HG03520 (cell line): ENCODE data around the gene KCNJ11.
"Not testable (repeated sequence)": the region's sequence is repeated elsewhere in the genome, so short reads cannot be mapped to it uniquely, and the experiment has no call there.

Experiments
- ATAC-seq: cut with Tn5 transposase; IDR thresholded peaks from one replicate; pipeline ENCODE4 v1.9.1; 2021; ENCODE audit warnings: mild to moderate bottlenecking, moderate library complexity; ENCODE audit not compliant: unreplicated experiment

KCNJ11 gene

GRCh38 chr11:17388609-17389210, at the start of gene KCNJ11:
Gene KCNJ11, minus strand, starts transcription at chr11:17388659. Its CDS starts 568 bp downstream, at chr11:17388091.
- ATAC-seq = peak; percentile 35

DNA sequence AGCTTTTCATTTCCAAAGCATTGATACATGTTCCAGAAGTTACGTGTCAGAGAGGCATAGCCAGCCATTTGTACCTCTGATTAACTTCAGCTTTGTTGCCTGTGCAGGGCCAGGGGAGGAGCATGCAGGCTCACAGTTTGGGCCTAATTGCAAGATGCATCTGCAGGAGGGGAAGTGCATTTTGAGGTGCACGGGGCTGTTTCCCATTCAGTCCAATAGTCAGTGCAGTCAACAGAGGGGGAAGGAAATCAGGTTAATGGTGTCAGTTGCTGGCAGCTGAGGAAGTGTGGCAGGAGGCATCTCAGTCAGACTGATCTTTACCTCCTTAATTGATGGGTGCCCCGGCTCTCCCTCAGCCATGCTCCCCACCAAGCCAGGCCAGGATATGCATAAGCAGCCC, 48.9 kb upstream of the KCNJ11 start:
- no peak for ATAC-seq

GRCh38 chr11:17434108-17434507, 45.6 kb upstream of the KCNJ11 start:
- no peak for ATAC-seq

DNA sequence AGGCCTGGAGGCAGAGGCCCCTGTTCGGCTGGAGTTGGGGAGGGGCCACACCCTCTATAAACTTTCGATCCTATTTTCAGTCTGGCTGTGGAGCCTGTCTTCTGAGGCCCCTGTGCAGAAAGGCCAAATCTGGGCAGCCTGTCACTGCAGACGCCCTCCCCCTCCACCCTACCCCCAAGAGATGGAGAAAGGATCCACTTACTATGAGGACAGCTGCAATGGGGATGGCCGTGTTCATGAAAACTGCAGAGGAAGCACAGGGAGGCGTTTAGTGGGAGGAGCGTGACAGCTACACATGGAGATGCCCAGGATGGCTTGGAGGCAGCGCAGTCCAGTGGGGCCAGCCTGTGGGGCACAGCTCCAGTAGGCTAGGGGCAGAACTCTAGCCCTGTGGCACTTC, 43.5 kb upstream of the KCNJ11 start:
- no peak for ATAC-seq

- no peak for ATAC-seq
These were observed 42.7 kb upstream of the KCNJ11 start for GRCh38 chr11:17431139-17431538.

DNA sequence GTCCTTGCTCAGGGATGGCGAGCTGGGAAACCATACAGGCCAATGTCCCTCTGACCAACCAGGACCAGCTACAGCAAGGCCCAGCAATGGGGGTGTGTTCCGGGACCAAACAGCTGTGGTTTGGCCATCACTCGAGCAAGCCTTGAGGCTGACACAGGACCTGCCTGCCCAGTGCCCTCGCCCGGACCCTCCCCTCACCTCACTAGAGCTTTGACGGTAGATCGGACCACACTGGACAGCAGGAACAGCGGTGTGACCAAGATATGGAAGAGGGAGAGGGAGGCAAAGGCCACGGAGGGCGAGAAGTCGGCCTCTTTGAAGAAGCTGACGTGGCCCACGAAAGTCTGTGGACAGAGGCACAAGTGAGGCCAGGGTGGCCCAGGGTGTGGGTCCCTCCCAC, 42.2 kb upstream of the KCNJ11 start:
- ATAC-seq = no peak

GRCh38 chr11:17428925-17429324, 40.5 kb upstream of the KCNJ11 start:
- no peak for ATAC-seq

- no peak for ATAC-seq
These were observed 39.8 kb upstream of the KCNJ11 start for GRCh38 chr11:17428261-17428660.

- not testable (repeated sequence) for ATAC-seq
These were observed 37.8 kb upstream of the KCNJ11 start for GRCh38 chr11:17426233-17426632.

DNA sequence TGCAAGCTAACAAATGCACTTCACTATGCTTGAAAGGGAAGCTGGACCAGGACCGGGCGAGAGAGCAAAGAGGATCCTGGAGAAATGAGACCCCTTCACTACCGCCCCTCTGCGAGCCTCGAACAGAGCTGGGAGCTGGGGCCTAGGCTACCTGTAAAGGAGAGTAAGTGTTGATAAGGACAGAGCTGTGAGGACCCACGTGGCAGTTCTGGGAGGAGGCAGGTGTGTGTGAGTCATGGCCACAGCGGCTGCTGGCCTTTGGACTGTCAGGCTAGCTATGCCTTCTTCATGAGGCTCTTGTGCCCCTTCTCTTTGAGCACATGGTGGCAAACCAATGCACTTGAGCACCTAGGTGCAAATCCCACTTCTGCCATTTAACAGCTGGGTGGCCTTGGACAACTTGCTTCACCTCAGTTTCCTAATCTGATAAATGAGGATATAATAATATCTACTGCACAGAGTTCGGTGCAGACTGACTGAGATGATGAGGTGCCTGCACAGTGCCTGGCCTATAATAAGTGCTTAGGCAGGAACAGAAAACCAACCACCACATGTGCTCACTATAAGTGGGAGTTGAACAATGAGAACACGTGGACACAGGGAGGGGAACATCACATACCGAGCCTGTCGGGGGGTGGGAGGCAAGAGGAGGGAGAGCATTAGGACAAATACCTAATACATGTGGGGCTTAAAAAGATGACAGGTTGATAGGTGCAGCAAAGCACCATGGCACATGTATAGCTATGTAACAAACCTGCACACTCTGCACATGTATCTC, 35.3 kb upstream of the KCNJ11 start:
- no peak for ATAC-seq

- ATAC-seq = no peak
These were observed 33.3 kb upstream of the KCNJ11 start for GRCh38 chr11:17421781-17422180.

GRCh38 chr11:17418444-17419081, 30.1 kb upstream of the KCNJ11 start:
- no peak for ATAC-seq

GRCh38 chr11:17416492-17416891, 28.0 kb upstream of the KCNJ11 start:
- ATAC-seq = no peak

DNA sequence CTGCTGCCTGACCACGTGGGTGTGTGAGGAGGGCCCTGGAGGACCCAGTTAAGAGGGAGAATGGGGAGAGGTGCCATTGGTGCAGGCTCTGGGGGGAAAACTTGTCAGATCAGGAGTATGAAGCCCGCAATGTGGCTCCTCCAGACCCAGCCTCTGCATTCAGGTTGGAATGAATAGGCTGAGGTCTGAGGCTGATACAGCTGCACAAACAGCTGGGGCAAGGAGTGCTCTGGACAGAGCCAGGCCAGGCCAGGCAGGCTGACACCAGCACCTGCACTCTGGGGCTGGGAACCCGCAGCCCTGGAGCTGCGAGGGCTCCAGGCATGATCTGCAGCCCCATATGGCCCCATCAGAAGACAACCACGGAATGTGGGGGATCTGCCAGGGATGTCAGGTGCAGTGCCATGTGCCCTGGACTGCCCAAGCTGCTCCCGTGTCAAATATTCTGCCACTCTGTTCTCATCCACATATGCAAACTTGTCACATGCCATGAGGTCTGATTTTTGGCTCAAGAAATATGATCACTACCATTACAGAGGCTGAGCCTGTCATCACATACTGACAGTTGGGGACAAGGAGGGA, 27.2 kb upstream of the KCNJ11 start:
- ATAC-seq = no peak

GRCh38 chr11:17414992-17415391, 26.5 kb upstream of the KCNJ11 start:
- ATAC-seq = no peak

DNA sequence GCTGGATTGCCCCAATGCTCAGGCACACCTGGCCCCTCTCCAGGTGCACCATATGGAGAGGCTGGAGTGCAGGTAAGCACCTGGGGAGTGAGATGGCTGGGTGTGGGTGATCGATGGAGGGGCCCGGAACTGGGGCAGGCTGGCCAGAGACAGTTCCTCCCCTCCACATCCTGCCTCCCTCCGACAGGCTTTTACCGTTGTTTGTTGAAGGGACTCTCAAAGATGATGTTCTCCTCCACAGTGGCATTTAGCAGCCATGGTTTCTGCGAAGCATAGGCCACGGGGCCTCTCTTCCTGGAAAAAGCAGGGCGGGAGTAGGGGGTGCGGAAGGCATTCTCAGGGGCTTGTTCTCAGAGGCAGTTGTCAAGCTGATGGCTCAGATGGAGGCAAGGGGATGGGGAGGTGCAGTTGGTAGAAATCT, 25.9 kb upstream of the KCNJ11 start:
- ATAC-seq = no peak

DNA sequence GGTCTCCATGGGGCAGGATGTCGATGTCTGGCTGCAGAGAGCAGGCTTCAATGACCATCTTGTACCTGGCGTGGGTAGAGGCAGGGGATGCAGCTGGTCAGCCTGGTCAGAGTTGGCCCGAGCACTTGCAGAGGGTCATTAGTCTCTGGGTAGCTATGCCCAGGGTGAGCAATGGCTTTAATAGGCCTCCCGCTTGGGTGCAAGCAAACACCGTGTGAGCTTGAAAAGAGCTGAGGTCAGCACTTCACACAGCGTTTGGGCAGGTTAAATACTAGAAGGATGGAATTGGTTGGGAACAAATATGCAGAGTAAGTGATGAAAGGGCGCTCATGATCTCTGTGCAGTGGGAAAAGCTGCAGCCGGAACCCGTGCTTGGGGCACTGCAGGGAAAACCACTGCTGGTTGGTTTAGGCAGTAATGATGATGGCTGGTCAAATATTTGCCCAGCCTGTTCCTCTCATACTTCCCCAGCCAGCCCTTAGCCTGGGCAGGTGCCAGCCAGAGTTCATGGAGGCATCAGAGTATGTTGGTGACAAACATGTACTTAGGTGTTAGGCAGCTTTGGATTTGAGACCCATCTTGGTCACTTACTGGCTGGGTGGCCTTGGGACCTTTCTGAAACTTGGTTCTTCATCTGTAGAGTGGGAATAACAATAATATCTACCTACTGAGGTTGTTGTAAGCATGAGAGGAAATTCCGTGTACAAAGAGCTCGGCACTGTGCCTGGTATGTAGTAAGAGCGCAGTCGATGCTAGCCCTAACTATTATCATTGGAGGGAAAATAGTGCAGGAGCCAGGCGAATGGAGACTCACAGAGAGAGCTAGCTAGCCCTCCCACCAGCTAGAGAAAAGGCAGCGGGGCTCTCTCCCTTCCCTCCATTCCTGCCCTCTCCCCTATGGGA, 25.2 kb upstream of the KCNJ11 start:
- no peak for ATAC-seq

GRCh38 chr11:17412488-17413180, 24.2 kb upstream of the KCNJ11 start:
- no peak for ATAC-seq

DNA sequence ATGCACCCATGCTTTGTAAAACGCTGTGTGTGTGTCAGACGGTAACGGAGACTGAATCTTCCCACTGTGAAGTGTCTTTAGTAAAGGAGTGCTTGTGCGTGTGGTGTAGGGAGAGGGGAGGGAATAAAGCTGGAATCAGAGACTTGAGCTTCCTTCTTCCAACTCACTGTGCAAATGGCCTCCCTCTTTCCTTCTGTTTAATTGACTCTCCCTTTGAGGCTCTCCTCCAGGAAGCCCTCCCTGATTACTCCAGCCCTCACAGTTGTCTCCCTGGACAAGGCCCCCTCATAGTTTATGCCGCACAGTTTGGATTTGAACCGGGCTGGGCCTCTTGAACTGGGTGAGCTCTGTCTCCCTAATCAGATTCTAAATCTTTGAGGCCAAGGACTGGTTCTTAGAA, 23.0 kb upstream of the KCNJ11 start:
- no peak for ATAC-seq
